SHP77 treated with DMSO at 0.1 percent for 48 hours (cell line): ENCODE data around the gene SHQ1.
"Not testable (repeated sequence)": the region's sequence is repeated elsewhere in the genome, so short reads cannot be mapped to it uniquely, and the experiment has no call there.

Experiments
- DNase-seq: peaks from one replicate; lab custom pipeline; 2025; lab: John Stamatoyannopoulos, UW

The SHQ1 gene

DNA sequence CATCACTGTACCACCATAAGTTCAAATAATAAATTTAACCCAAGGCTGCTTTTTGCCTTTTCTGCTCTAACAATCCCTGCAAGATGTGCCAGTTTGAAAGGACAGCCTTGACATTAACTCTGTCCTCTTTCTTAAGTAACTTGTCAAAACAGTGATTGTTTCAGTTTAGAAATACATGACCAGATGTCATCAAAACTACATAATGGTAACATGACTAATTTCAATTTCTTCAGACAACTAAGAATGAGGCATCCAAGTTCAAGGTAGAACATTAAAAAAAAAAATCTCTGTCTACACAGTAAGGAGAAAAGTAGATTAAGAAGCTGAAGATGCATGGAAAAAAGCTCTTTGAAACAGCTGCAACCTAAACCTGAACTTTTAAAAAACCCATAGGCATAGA lies 47.4 kb downstream of the SHQ1 start:
- DNase-seq: no peak

DNA sequence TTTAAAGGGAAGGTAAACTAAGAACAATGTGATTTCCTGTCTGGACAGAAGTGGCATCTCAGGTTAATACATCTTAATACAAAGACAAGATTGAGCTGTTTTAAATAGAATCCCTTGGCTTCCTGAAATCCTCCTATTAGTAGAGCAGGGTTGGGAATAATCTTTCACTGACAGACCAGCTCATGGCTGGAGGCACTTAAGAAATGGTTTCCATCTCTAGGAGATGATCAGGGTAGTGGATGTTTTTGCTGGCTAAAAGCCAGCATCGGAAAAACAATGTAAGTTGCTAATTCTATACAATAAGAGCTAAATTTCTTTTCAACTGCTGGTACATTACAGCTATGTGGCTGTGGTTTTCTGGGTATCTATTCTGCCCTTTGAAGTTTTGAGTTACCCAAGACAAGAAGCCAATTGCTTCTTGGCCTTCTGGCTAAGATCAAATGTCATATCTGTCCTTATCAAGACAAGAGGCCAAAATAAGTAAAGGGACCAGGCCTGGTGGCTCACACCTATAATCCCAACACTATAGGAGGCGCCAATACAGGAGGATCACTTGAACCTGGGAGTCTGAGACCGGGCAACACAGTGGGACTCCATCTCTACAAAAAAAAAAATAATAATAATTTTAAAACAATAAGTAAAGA lies 49.6 kb downstream of the SHQ1 start:
- DNase-seq: no peak

- DNase-seq: peak; percentile 85
Measured at GRCh38 chr3:72797773-72798543, 50.3 kb downstream of the SHQ1 start.

- DNase-seq: no peak
Measured at GRCh38 chr3:72794079-72794478, 54.2 kb downstream of the SHQ1 start.

GRCh38 chr3:72791161-72791560 lies 57.1 kb downstream of the SHQ1 start:
- DNase-seq: no peak

DNA sequence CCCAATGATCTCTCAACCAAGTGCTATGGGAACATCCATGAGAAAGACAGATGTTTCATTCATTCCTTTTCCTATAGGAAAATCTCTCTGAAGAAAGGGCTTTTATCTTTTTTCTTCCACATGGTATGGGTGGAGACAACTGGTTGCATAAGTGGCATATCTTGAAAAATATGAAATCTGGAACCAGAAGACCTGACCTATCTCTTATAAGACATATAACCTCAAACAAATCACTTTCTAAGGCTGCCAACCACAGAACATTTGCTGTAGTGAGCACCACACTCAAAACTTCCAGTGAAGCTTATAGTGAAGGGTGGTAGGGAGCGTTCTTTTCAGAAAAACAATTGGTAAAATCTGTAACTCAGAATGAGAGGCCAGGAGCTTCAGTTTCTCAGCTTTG lies 58.5 kb downstream of the SHQ1 start:
- DNase-seq: no peak

DNA sequence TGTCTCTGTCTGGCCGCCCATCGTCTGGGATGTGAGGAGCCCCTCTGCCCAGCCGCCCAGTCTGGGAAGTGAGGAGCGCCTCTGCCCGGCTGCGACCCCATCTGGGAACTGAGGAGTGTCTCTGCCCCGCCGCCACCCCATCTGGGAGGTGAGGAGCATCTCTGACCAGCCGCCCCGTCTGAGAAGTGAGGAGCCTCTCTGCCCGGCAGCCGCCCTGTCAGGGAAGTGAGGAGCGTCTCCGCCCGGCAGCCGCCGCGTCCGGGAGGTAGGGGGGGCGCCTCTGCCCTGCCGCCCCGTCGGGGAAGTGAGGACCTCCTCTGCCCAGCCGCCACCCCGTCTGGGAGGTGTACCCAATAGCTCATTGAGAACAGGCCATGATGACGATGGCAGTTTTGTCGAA lies 60.0 kb downstream of the SHQ1 start:
- DNase-seq: not testable (repeated sequence)

GRCh38 chr3:72786668-72787067 lies 61.6 kb downstream of the SHQ1 start:
- no peak for DNase-seq

GRCh38 chr3:72784226-72784625 lies 64.0 kb downstream of the SHQ1 start:
- no peak for DNase-seq

DNA sequence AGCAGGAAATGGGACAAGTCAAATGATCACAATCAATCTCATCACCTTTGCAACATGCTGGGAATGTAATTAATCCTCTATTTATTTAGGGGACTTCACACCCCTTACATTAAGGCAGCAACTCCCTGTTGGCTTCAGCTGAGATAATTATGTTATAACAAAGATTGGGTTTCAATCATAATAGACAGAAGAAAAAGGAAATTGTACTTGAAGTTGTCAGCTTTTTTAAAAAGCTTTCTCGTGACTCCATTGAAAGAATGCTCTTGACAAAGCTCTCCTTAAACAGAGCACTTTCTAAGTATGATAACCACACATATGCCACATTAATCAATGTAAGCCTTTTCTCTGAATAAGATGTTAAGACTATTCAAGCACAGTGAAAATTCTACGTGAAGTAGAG lies 65.7 kb downstream of the SHQ1 start:
- DNase-seq: no peak

GRCh38 chr3:72769758-72770540 lies 78.3 kb downstream of the SHQ1 start:
- DNase-seq: no peak

DNA sequence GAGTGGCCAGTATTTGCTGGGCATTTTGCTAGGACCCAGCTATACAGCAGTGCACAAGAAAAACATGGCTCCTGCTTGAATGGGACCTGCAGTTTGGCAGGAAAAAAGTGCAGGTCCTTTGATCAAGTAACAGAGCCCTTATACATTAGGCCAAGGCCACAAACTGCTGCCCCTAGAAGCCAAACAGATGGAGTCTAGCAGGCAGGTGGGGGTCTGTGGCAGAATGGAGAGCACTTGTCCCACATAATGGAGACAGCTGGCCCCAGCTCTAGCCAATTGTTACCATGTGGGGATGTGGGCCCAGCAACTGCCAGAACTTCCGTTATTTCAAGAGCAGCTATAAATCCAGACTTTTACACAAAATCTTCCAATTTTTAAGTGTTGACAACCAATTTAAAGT lies 79.3 kb downstream of the SHQ1 start:
- no peak for DNase-seq

DNA sequence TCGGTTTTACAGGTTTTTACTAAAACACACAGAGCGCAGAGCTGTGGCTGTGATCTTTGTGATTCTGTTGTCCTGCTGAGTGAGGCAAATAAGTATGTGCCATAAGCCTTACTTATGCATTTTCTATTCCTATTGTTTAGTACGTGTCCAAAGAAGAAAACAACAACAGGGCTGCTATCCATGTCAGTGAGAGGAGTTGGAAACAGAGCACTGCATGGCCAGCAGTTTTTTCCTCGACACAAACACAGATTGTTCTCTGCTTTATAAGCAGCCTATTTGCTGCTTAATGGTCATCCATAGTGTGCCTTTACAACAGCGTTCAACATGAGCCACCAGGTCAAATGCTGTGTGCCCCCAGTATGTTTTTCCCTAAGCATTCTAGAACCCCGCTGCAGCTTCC lies 79.8 kb downstream of the SHQ1 start:
- DNase-seq: no peak

GRCh38 chr3:72768006-72768441 lies 80.2 kb downstream of the SHQ1 start:
- no peak for DNase-seq

GRCh38 chr3:72766866-72767265 lies 81.4 kb downstream of the SHQ1 start:
- no peak for DNase-seq

DNA sequence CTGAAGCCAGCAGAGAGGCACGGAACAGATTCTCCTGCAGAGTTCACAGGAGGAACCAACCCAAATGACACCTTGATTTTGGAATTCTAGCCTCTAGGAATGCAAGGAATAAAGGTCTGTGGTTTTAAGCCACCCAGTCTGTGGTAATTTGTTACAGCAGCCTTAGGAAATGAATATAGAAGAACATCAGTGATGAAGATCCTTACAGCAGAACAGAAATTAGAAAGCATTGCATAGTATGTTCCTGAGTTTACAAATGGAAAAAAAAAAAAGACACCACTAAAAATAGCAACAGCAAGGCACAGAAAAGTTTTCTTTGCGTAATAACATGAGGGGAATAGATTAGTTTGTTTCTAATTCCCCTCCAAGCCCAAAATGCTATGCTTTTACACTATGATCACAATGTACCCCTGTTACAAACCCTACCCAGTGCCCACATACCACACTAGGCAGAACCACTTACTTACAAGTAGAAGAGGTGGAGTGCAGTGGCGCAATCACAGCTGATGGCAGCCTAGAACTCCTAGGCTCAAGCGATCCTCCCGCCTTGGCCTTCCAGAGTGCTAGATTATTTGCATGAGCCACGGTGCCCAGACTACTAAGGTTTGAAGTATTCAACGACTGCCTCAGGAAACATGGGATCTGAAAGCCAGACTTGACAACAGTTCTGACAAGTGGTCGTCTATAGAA lies 84.3 kb downstream of the SHQ1 start:
- DNase-seq: no peak

DNA sequence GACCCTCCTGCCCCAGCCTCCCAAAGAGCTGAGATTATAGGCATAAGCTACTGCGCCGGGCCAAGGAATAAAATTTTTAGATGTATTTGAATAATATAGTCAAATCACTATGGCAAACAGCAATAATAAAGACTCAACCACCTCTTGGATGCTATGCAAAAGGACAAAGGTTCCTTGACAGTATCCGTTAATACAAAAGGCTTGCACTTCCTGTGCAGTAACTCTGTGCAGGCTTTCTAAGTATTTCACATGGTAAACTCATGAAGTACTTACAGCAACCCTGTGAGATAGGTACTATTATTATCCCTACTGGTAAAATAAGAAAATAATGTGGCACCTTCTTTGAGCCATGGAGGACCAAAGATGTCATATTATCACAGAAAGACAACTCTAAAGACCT lies 86.8 kb downstream of the SHQ1 start:
- no peak for DNase-seq

DNA sequence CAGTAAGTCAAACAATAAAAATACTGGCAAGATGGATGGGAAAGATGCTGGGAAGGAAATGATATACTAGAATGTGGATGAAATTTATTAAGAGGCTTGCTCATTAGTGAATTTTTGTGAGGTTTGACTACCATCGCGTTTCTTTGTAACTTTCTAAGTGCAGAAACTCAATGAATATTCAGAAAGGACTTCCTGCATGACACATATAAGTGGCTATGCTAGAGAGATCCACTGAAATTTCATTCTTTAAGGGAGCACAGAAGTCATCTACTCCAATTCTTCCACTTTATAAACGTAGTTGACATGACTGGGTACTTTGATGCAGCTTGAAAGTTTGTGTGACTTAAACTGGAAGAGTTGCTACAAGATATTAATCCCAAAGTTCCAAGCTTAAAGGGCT lies 88.0 kb downstream of the SHQ1 start:
- no peak for DNase-seq

- no peak for DNase-seq
Measured at GRCh38 chr3:72756900-72757299, 91.3 kb downstream of the SHQ1 start.

DNA sequence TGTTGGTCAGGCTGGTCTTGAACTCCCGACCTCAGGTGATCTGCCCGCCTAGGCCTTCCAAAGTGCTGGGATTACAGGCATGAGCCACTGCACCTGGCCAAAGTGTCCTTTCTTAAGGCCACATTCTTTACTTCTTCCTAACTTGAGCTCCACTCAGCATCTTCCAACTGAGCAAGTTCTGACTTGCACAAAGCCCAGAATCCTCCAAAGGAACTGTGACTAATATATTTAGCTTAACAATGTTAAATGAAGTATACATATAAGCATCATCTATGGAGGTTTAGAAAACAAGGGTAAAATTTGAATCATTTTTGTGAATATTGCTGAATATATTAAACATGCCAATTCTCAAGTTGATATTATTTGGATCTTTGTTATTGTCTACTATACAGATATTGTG lies 93.7 kb downstream of the SHQ1 start:
- DNase-seq: no peak

GRCh38 chr3:72753495-72753894 lies 94.8 kb downstream of the SHQ1 start:
- no peak for DNase-seq

- DNase-seq: no peak
Measured at GRCh38 chr3:72750405-72750965, 97.8 kb downstream of the SHQ1 start.
